A549 treated with RU486 at 1 μM for 4 hours (cell line): ENCODE measurements around the gene TNC. TPM values are rescaled to one million over a fixed set of nuclear protein-coding genes. Genes with fewer than 3 reads are reported as not detected.

ENCODE experiments used
- total RNA-seq: library from RNA; stranded (reverse); fragments of 200-300 nt; extraction: Qiagen RNA extraction; gene quantifications from 5 replicates; pipeline ENCODE4 v1.2.3, GENCODE V29; 2022; ENCODE audit warnings: low read depth

Gene TNC
- 0.87 to 1.4 TPM (median 0.99 TPM) in 5 replicates for total RNA-seq

GRCh38 chr9:115117999-115118878 lies at the start of gene TNC:
TSS of gene TNC (minus strand) at chr9:115118157. CDS start at chr9:115091018, 27,139 bp downstream.

Other genes starting within 250 kb of the TNC start
- 0.22 TPM in 1 of 5 replicates, not detected in the others for gene TNFSF8, start 187.6 kb downstream of the TNC start, total RNA-seq